GM18907 (cell line): ENCODE data around the gene ZDHHC14.
"Not testable (repeated sequence)": the region's sequence is repeated elsewhere in the genome, so short reads cannot be mapped to it uniquely, and the experiment has no call there.

Experiments
- ATAC-seq: cut with Tn5 transposase; IDR thresholded peaks from one replicate; pipeline ENCODE4 v1.9.1; 2021; ENCODE audit warnings: mild to moderate bottlenecking, moderate library complexity; ENCODE audit not compliant: unreplicated experiment

The ZDHHC14 gene

GRCh38 chr6:157379656-157380457 is 1.1 kb upstream of the ZDHHC14 start:
- ATAC-seq = peak; percentile 76

DNA sequence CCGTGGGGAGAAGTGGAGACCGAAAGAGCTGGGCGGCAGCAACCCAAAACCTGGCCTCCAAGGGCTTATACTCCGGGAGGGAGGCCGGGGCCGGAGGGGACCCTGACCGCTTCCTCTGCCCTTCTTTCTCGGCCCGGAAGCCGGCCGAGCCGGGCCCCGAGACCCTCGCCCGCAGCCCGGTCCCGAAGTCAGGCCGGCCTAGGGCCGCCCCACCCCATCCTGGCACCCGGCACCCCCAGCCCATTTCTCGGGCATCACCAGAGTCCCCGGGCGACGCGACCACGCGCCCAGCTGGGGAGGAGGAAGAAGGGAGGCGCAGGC is 572 bp upstream of the ZDHHC14 start:
- ATAC-seq = peak; percentile 18

DNA sequence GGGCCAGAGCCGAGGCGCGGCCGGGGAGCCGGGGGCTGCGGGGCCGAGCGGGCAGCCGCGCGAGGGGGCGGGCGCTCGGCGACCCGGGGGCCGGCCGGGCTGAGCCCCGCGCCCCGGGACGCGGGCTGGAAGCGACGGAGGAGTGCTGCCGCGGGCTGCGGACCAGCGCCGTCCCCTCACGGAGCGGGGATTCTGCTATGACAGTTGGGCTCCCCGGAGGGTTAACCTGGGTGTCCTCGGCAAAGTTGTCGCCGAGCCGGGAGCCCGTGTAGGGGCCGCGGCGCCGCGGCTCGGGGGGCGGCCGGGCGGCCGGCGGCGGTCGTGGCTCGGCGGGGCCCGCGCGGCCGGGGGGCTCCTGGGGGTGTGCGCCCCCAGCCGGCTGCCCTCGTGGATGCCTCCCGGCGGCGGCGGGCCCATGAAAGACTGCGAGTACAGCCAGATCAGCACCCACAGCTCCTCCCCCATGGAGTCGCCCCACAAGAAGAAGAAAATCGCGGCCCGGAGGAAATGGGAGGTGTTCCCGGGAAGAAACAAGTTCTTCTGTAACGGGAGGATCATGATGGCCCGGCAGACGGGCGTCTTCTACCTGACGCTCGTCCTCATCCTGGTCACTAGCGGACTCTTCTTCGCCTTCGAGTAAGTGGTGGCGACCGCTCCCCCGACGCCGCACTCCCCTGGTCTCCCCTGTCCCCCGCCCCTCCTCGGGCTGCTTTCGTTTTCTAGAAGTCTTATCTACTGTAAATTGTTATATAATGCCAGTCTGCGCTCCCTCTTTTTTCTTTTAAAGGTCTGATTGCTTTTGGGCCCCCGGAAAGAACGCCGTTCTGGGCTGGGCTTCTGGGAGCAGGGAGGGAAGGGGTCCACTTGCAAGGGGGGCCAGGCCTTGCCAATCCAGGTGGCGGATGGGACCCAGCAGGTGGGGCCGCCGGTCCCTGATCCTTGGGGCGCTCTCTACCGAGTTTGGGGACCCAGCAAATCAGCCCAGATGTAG is 936 bp downstream of the ZDHHC14 start:
- peak; percentile 20 for ATAC-seq

DNA sequence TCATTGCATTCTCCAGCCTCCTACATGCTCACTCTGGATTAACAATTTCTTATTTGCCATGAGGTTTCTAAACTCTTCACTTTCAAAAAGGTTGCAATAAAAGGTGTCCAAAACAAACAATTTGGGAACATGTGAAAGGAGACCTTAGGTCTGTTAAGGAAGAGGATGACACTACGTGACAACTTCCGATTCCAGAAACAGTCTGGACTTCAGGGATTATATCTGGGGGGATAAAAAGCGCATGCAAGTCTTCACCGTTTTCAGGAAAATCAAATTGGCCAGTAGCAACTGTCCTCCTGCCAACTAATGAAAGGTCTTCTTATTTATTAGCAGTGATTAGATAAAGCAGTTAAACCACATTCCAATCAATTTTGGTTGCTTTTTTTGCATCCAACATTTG is 1.8 kb downstream of the ZDHHC14 start:
- ATAC-seq = no peak

- ATAC-seq = no peak
These were observed 2.5 kb downstream of the ZDHHC14 start for GRCh38 chr6:157383471-157383870.

- ATAC-seq = not testable (repeated sequence)
These were observed 4.0 kb downstream of the ZDHHC14 start for GRCh38 chr6:157384962-157385361.

- no peak for ATAC-seq
These were observed 4.5 kb downstream of the ZDHHC14 start for GRCh38 chr6:157385482-157385881.

DNA sequence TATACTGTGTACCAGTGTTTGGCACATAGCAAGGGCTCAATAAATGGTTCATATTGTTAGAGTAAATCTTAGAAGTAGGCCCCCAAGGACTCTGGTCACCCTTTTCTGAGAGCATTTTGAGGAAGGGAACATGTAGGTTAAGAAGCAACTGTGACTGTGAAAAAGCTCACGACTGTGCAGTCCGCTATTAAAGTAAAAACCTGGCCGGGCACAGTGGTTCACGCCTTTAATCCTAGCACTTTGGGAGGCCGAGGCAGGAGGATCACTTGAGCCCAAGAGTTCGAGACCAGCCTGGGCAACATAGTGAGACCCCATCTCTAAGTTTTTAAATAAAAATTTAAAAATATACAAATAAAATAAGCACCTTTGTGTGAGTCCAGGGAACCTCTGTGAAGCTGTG is 5.0 kb downstream of the ZDHHC14 start:
- no peak for ATAC-seq

DNA sequence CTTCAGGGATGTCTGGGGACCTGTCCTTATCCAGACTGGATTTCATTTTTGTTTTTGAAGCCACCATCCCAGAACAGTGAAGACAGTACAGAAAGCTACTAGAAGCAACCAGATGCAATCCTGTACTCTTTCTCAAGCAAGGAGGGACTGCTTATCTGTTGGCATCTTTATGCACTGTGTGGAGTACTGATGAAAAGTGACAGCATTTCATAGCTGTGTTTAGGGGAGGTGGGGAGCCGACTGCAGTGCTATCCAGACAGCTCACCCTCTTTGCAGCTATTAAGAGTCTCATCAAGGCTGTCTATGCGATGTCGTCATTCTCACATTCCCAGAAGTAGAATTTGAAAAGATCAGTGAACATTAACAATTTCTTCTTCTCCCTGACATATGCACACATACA is 5.5 kb downstream of the ZDHHC14 start:
- ATAC-seq = no peak

GRCh38 chr6:157388924-157389323 is 7.9 kb downstream of the ZDHHC14 start:
- no peak for ATAC-seq

DNA sequence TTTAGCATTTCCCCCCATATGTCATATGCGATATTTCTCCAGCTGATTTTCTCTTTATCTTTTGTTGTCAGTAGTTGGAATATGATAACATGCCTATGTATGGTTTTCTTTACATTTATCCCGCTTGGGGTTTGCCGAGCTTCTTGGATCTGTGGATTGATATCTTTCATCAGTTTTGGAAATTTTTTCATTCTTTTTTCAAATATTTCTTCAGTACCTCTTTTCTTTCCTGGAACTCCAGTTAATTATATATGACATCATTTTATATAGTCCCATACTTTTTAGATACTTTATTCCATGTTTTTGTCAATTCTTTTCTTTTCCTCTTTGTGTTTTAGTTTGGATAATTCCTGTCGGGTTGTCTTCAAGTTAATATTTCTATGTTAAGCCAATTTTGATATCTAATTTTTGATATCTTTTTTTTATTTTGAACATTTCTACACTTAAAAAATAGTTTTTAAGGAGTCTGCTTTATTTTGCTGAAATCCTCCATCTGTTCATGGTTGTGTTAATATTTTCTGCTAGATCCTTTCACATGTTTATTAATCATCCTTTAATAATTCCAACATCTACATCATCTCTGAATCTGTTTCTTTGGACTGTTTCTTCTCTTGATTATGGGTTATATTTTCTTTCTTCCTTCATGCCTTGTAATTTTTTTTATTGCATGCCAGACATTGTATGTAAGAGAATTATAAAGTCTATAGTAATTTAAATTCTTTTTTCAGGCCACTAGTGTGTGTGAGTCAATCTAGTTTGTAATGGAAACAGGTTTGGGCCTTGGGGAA is 9.5 kb downstream of the ZDHHC14 start:
- no peak for ATAC-seq

DNA sequence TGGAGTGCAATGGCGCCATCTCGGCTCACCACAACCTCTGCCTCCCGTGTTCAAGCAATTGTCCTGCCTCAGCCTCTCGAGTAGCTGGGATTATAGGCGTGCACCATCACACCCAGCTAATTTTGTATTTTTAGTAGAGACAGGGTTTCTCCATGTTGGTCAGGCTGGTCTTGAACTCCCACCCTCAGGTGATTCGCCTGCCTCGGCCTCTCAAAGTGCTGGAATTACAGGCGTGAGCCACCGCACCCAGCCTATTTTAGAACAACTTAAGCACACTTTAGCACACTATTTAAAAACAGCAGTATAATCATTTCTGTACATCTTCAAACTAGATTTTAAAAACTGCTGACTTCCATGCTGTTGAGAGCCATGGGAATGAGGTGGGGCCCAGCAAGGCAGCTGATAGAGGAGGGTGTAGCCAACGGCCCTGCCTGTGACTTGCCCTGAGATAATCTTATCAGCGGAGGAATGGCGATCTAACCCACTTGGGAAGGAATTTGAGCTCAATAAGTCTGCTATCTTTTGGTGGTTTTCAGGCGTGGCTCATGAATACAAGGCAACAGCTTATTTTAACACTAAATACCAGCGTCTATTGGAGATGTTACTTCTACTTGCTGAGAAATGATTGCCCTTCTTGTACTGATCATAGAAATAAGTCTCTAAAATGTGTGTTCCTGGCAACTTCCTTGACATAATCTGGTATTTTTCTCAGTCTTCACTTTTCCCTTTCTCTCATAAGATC is 12.1 kb downstream of the ZDHHC14 start:
- no peak for ATAC-seq

- no peak for ATAC-seq
These were observed 12.8 kb downstream of the ZDHHC14 start for GRCh38 chr6:157393669-157394327.

DNA sequence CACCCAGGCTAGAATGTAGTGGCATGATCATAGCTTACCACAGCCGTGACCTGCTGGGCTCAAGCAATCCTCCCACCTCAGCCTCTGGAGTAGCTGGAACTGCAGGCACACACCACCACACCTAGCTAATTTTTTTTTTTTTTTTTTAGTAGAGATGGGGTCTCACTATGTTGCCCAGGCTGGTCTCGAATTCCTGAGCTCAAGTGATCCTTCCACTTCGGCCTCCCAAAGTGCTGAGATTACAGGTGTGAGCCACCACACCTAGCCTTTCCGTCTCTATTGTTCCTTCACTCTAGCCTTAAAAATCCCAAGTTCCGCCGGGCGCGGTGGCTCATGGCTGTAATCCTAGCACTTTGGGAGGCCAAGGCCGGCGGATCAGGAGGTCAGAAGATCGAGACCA is 14.2 kb downstream of the ZDHHC14 start:
- ATAC-seq = not testable (repeated sequence)

- no peak for ATAC-seq
These were observed 15.0 kb downstream of the ZDHHC14 start for GRCh38 chr6:157396026-157396425.

- no peak for ATAC-seq
These were observed 16.7 kb downstream of the ZDHHC14 start for GRCh38 chr6:157397660-157398059.

DNA sequence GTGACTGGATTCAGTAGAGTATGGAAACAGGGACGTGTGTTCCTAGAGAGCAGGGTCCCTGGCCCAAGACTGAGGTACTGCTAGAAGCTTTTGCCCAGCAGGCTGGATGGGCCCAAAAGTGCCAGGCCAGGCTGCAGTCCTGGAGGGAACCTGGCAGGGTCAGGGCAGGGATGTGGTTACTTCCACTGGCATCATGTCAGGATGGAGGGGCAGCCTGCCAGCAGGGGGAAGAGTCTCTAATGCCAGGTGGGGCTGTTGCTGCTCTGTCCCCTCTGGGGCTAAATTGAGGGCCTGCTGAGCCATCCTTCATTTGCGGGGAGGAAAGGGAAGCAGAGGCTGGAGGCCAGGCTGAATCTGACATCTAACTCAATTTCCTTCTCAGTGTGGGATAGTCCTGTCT is 17.2 kb downstream of the ZDHHC14 start:
- no peak for ATAC-seq

DNA sequence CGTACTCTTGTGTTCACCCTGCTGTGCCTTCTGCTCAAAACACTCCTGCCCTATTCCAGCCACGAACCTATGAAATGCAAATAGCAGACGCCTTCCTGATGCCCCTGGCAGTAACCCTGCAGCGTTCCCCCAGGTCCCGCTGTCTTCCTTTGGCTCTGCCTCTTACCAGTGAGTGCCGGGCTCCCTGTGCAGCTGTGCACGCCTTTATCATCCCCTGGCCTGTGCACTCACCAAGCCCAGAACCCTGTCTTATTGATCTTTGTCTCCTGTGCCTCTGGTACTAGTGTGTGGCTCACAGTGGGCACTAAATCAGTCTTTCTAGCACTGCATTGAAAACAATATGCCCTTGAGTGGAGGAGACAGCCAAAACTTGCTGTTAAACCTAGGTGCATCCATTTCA is 19.7 kb downstream of the ZDHHC14 start:
- no peak for ATAC-seq

DNA sequence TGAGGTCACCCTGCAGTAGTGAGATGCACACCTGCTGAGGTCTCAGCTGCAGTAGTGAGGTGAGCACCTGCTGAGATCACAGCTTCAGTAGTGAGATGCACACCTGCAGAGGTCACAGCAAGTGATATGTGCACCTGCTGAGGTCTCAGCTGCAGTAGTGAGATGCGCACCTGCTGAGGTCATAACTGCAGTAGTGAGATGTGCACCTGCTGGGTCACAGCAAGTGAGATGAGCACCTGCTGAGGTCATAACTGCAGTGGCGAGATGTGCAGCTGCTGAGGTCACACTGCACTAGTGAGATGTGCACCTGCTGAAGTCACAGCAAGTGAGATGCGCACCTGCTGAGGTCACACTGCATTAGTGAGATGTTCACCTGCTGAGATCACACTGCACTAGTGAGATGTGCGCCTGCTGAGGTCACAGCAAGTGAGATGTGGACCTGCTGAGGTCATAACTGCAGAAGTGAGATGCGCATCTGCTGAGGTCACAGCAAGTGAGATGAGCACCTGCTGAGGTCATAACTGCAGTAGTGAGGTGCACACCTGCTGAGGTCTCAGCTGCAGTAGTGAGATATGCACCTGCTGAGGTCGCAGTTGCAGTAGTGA is 20.8 kb downstream of the ZDHHC14 start:
- no peak for ATAC-seq
